Measurements from ENCODE around the gene RRP9. TPM values are rescaled to one million over a fixed set of nuclear protein-coding genes. Genes with fewer than 3 reads are reported as not detected.

RRP9 gene
- polyA plus RNA-seq, 1 donor from 2014 or later = 26.8 TPM

- Histone ChIP-seq H3K9me3 (ENCODE audit: low read length) (no peaks in the 10 kb centered on the region), H3K4me3 (ENCODE audit: low read length) (no peak overlapping the region), H3F3A (ENCODE audit: insufficient read depth, low read length, poor library complexity, severe bottlenecking) (no peaks in the 10 kb centered on the region), H4K20me1 (ENCODE audit: insufficient read depth) (no peaks in the 10 kb centered on the region), H3K36me3 (ENCODE audit: insufficient read depth, low read length) (no peaks in the 10 kb centered on the region), H3K79me2 (replicated peaks; ENCODE audit: insufficient read depth, low read length) (no peaks in the 10 kb centered on the region), H3K4me2 (ENCODE audit: low read length) (no peak overlapping the region), H3K27ac (ENCODE audit: low read length) (no peak overlapping the region), H3K27me3 (ENCODE audit: insufficient read depth, low read depth, low read length) (no peaks in the 10 kb centered on the region), H2AFZ (ENCODE audit: low read depth, low read length) (no peak overlapping the region), H3K9ac (ENCODE audit: low read length) (no peak overlapping the region), H3K9me2 (ENCODE audit: insufficient read depth, low read length) (no peaks in the 10 kb centered on the region)
- TF ChIP-seq EZH2 (IDR thresholded peaks at IDR 0.05; ENCODE audit: borderline replicate concordance, insufficient read depth, low read length, poor library complexity, severe bottlenecking) = no peak
- TF ChIP-seq, protein P1, sequence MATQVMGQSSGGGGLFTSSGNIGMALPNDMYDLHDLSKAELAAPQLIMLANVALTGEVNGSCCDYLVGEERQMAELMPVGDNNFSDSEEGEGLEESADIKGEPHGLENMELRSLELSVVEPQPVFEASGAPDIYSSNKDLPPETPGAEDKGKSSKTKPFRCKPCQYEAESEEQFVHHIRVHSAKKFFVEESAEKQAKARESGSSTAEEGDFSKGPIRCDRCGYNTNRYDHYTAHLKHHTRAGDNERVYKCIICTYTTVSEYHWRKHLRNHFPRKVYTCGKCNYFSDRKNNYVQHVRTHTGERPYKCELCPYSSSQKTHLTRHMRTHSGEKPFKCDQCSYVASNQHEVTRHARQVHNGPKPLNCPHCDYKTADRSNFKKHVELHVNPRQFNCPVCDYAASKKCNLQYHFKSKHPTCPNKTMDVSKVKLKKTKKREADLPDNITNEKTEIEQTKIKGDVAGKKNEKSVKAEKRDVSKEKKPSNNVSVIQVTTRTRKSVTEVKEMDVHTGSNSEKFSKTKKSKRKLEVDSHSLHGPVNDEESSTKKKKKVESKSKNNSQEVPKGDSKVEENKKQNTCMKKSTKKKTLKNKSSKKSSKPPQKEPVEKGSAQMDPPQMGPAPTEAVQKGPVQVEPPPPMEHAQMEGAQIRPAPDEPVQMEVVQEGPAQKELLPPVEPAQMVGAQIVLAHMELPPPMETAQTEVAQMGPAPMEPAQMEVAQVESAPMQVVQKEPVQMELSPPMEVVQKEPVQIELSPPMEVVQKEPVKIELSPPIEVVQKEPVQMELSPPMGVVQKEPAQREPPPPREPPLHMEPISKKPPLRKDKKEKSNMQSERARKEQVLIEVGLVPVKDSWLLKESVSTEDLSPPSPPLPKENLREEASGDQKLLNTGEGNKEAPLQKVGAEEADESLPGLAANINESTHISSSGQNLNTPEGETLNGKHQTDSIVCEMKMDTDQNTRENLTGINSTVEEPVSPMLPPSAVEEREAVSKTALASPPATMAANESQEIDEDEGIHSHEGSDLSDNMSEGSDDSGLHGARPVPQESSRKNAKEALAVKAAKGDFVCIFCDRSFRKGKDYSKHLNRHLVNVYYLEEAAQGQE (IDR thresholded peaks at IDR 0.05; ENCODE audit: borderline replicate concordance) = no peak
- TF ChIP-seq RAD21 (conservative IDR thresholded peaks at IDR 0.05) = no peak
- TF ChIP-seq SMC3 (conservative IDR thresholded peaks at IDR 0.05; ENCODE audit: poor library complexity) = no peak
- no peak for TF ChIP-seq EP300 (conservative IDR thresholded peaks at IDR 0.05; ENCODE audit: poor library complexity, severe bottlenecking)
- no peak for TF ChIP-seq CTCF (IDR thresholded peaks at IDR 0.05; ENCODE audit: poor library complexity, severe bottlenecking)
- no peak for TF ChIP-seq POLR2AphosphoS5 (IDR thresholded peaks at IDR 0.05)
- TF ChIP-seq TAF1 (IDR thresholded peaks at IDR 0.05; ENCODE audit: low read depth) = no peak
- TF ChIP-seq MXI1 (conservative IDR thresholded peaks at IDR 0.05; ENCODE audit: poor library complexity, severe bottlenecking) = no peak
Observed at GRCh38 chr3:51897391-51897790, 44.3 kb downstream of the RRP9 start.

GRCh38 chr3:51896607-51897305 lies 44.9 kb downstream of the RRP9 start:
- no peak overlapping the region for H3K4me3 ChIP-seq (ENCODE audit: low read length)
- no peak overlapping the region for H3K27ac ChIP-seq (ENCODE audit: low read length)
- no peaks in the 10 kb centered on the region for H3K9me3 ChIP-seq (ENCODE audit: low read length)
- no peak overlapping the region for H3K4me2 ChIP-seq (ENCODE audit: low read length)
- no peak overlapping the region for H3K9ac ChIP-seq (ENCODE audit: low read length)
- H3K36me3 ChIP-seq (ENCODE audit: insufficient read depth, low read length) = no peaks in the 10 kb centered on the region
- no peak overlapping the region for H2AFZ ChIP-seq (ENCODE audit: low read depth, low read length)
- no peaks in the 10 kb centered on the region for H3K27me3 ChIP-seq (ENCODE audit: insufficient read depth, low read depth, low read length)
- H3K79me2 ChIP-seq (replicated peaks; ENCODE audit: insufficient read depth, low read length) = no peaks in the 10 kb centered on the region
- H3K9me2 ChIP-seq (ENCODE audit: insufficient read depth, low read length) = no peaks in the 10 kb centered on the region
- no peaks in the 10 kb centered on the region for H4K20me1 ChIP-seq (ENCODE audit: insufficient read depth)
- no peaks in the 10 kb centered on the region for H3F3A ChIP-seq (ENCODE audit: insufficient read depth, low read length, poor library complexity, severe bottlenecking)
- TF ChIP-seq TAF1 (IDR thresholded peaks at IDR 0.05; ENCODE audit: low read depth) (no peak), CTCF (IDR thresholded peaks at IDR 0.05; ENCODE audit: poor library complexity, severe bottlenecking) (no peak), EZH2 (IDR thresholded peaks at IDR 0.05; ENCODE audit: borderline replicate concordance, insufficient read depth, low read length, poor library complexity, severe bottlenecking) (no peak), EP300 (conservative IDR thresholded peaks at IDR 0.05; ENCODE audit: poor library complexity, severe bottlenecking) (no peak), MXI1 (conservative IDR thresholded peaks at IDR 0.05; ENCODE audit: poor library complexity, severe bottlenecking) (no peak), POLR2AphosphoS5 (IDR thresholded peaks at IDR 0.05) (no peak), SMC3 (conservative IDR thresholded peaks at IDR 0.05; ENCODE audit: poor library complexity) (no peak), RAD21 (conservative IDR thresholded peaks at IDR 0.05) (no peak)
- TF ChIP-seq, protein P1 (IDR thresholded peaks at IDR 0.05; ENCODE audit: borderline replicate concordance) = no peak
